Measurements from ENCODE around the gene WAS. TPM values are rescaled to one million over a fixed set of nuclear protein-coding genes. Genes with fewer than 3 reads are reported as not detected.

WAS gene
- total and polyA plus RNA-seq, 2 of the 8 experiments (the other 6 are each of a cell fraction or from before 2014, with no cell fraction given), result 0.63 to 0.65 TPM

DNA sequence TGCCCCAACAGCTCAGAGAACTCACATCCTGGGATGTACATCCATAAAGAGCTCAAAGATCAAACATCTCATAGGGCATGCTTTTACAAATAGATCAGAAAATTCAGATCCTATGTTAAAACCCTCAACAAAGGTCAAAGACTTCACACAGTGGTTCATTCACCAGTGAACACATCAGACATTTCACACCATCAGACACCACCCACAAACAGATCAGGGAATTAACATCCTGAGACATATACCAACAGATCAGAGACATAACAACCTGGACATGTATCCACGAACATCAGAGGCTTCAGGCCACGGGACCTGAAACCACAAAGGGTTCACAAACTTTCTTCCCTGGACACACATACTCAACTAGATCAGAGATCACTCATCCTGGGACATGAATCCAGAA, 36.4 kb downstream of the WAS start:
- TF ChIP-seq BACH1 (IDR thresholded peaks at IDR 0.05; ENCODE audit: low read length) (no peak), POU5F1 (IDR thresholded peaks at IDR 0.05; ENCODE audit: low read depth, low read length) (no peak), MAX (IDR thresholded peaks at IDR 0.05) (no peak), TEAD4 (IDR thresholded peaks at IDR 0.05; ENCODE audit: low read depth, low read length) (no peak), SRF (IDR thresholded peaks at IDR 0.05; ENCODE audit: low read depth, low read length) (no peak), POLR2A (IDR thresholded peaks at IDR 0.05; ENCODE audit: control extremely low read depth in 1 of 2, low read depth in 2 of 2, low read length in 2 of 2) (no peak), CHD1 (IDR thresholded peaks at IDR 0.05; ENCODE audit: low read depth, low read length) (no peak), NRF1 (IDR thresholded peaks at IDR 0.05; ENCODE audit: low read depth, low read length) (no peak), ATF2 (IDR thresholded peaks at IDR 0.05; ENCODE audit: low read length) (no peak), SAP30 (IDR thresholded peaks at IDR 0.05; ENCODE audit: insufficient read depth, insufficient replicate concordance, low read length) (no peak), CBX5 (IDR thresholded peaks at IDR 0.05; ENCODE audit: low read depth, low read length) (no peak), TAF1 (IDR thresholded peaks at IDR 0.05; ENCODE audit: low read depth, low read length) (no peak), SP4 (IDR thresholded peaks at IDR 0.05; ENCODE audit: low read length) (no peak), TAF7 (optimal IDR thresholded peaks at IDR 0.05; ENCODE audit: borderline replicate concordance, low read depth, low read length) (no peak), BRCA1 (IDR thresholded peaks at IDR 0.05; ENCODE audit: low read depth, low read length) (no peak)
- H4K91ac ChIP-seq (replicated peaks; ENCODE audit: insufficient read length, low read length), result no peak overlapping the region
- H2BK120ac ChIP-seq (replicated peaks; ENCODE audit: low read depth, low read length), result no peak overlapping the region
- no peak overlapping the region for H2BK20ac ChIP-seq (ENCODE audit: low read length)
- H2AK5ac ChIP-seq (ENCODE audit: low read depth, low read length), result no peak overlapping the region
- no peak overlapping the region for H3K23ac ChIP-seq (ENCODE audit: insufficient read length)
- H3K27me3 ChIP-seq (replicated peaks in 1 of 4; ENCODE audit: control insufficient read depth in 3 of 4, extremely low read depth in 1 of 4, insufficient read depth in 3 of 4, low read length in 3 of 4), result no peaks in the 10 kb centered on the region; a peak in 2 of 7 replicates
- no peak overlapping the region for H3K56ac ChIP-seq (replicated peaks; ENCODE audit: insufficient read length, low read depth, low read length)
- H3K79me2 ChIP-seq (ENCODE audit: control insufficient read depth in 1 of 2, insufficient read depth in 2 of 2, low read length in 2 of 2), result no peaks in the 10 kb centered on the region
- no peaks in the 10 kb centered on the region for H3K79me1 ChIP-seq (ENCODE audit: low read depth, low read length)
- H3K14ac ChIP-seq (ENCODE audit: insufficient read length), result no peak overlapping the region
- no peak overlapping the region for H4K8ac ChIP-seq (ENCODE audit: extremely low read depth, insufficient read depth, low read length)
- DNase-seq (ENCODE audit: low read depth in 1 of 2, low spot score in 2 of 2) (no peak), FAIRE-seq (no peak)
- H3K23me2 ChIP-seq (ENCODE audit: low read depth, low read length), result no peaks in the 10 kb centered on the region
- H4K5ac ChIP-seq (ENCODE audit: insufficient read length, low read depth, low read length), result no peak overlapping the region
- no peak overlapping the region for H3K9ac ChIP-seq (replicated peaks in 1 of 4; ENCODE audit: extremely low read depth in 1 of 4, low read depth in 3 of 4, low read length in 3 of 4)
- ChIA-PET CTCF (ENCODE audit: partially characterized antibody) (no interaction called here), POLR2A (ENCODE audit: partially characterized antibody) (interaction anchor here (1.2 kb wide), 1 partner anchor 9 kb away, joined by 5 read pairs; no protein-coding TSS in a partner anchor)
- H4K20me1 ChIP-seq (replicated peaks in 1 of 2; ENCODE audit: control insufficient read depth in 1 of 2, insufficient read depth in 2 of 2, low read length in 2 of 2), result no peaks in the 10 kb centered on the region
- no peak overlapping the region for H2BK5ac ChIP-seq (ENCODE audit: low read depth, low read length)
- no peaks in the 10 kb centered on the region for H3K4me1 ChIP-seq (replicated peaks in 1 of 4; ENCODE audit: control insufficient read depth in 3 of 4, insufficient read depth in 4 of 4, low read length in 3 of 4)
- H3K36me3 ChIP-seq (ENCODE audit: control insufficient read depth in 2 of 4, insufficient read depth in 4 of 4, low read length in 3 of 4), result no peaks in the 10 kb centered on the region
- H2AFZ ChIP-seq (ENCODE audit: low read length), result no peak overlapping the region
- no peak overlapping the region for H3K4me2 ChIP-seq (ENCODE audit: insufficient read depth in 1 of 2, low read depth in 2 of 2, low read length in 2 of 2)
- H3K18ac ChIP-seq (ENCODE audit: extremely low read depth, low read length), result no peak overlapping the region
- no peak overlapping the region for H3K4ac ChIP-seq (replicated peaks; ENCODE audit: insufficient read length, low read depth, low read length)
- no peak overlapping the region for H3K4me3 ChIP-seq (ENCODE audit: extremely low read depth in 1 of 4, insufficient read depth in 2 of 4, low read depth in 3 of 4, low read length in 4 of 4)
- H3K27ac ChIP-seq (ENCODE audit: low read depth, low read length), result no peak overlapping the region
- no peak overlapping the region for H2BK15ac ChIP-seq (ENCODE audit: low read length)
- H3K9me3 ChIP-seq (ENCODE audit: insufficient read depth in 2 of 2, low read depth in 1 of 2, low read length in 1 of 2), result no peaks in the 10 kb centered on the region
- WGBS, 2 experiments (ENCODE audit: extremely low coverage in 1 of 2, insufficient coverage in 1 of 2, insufficient read length in 1 of 2, insufficient replicate concordance in 2 of 2, low coverage in 1 of 2, low lambda C conversion rate in 2 of 2, missing lambda C conversion rate in 1 of 2), result 57% methylated on average over 1 of the region's 2 CpGs; no CpG with 5 or more reads in 1 of the 2 experiments
- H2BK12ac ChIP-seq (ENCODE audit: low read depth, low read length), result no peak overlapping the region

Measured in H1 (cell line).